ENCODE results near the gene SHANK1.

The SHANK1 gene

GRCh38 chr19:50668416-50668815, 51.2 kb downstream of the SHANK1 start:
- ChIA-PET CTCF (no interaction called here), POLR2A (ENCODE audit: low non-redundant PET) (no interaction called here)
- DNase-seq (ENCODE audit: low spot score) = no peak
- no peak overlapping the region for H3K27ac ChIP-seq
- no peak for TF ChIP-seq CTCF (conservative IDR thresholded peaks at IDR 0.05; ENCODE audit: low read depth)

DNA sequence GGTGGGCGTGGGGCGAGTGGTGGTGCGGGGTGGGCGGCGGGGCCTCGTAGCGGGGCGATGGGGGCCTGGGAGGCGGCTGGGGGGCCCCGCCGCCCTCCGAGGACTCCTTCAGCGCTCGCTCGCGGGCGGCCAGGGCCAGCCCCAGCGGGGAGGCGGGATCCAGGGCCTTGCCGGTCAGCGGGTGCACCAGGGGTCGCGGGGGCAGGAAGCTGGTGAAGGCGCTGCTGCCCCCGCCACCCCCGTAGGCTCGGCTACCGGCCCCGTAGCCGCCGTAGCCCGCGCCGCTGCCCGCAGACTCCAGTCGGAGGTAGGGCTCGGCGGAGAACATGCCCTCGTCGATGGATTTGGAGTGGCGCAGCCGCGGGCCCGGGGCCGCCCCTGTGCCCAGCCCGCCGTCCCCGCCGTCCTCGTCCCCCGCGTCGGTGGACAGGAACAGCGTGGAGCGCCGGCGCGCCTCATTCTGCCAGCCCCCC, 51.8 kb downstream of the SHANK1 start:
- ChIA-PET POLR2A (ENCODE audit: low non-redundant PET) (no interaction called here), CTCF (interaction anchor here (0.7 kb wide), 2 partner anchors 19 to 116 kb away, joined by 3 read pairs; no protein-coding TSS in a partner anchor)
- no peak for DNase-seq (ENCODE audit: low spot score)
- no peak for TF ChIP-seq CTCF (conservative IDR thresholded peaks at IDR 0.05; ENCODE audit: low read depth)
- no peak overlapping the region for H3K27ac ChIP-seq

- TF ChIP-seq CTCF (conservative IDR thresholded peaks at IDR 0.05; ENCODE audit: low read depth) = no peak
Measured at GRCh38 chr19:50667177-50667758, 52.3 kb downstream of the SHANK1 start.

GRCh38 chr19:50666346-50667176, 53.0 kb downstream of the SHANK1 start:
- DNase-seq (ENCODE audit: low spot score) = no peak
- ChIA-PET CTCF (interaction anchor here (0.6 to 0.9 kb wide), 4 partner anchors 95 to 117 kb away, joined by 3 to 4 read pairs (median 3); no protein-coding TSS in a partner anchor), POLR2A (ENCODE audit: low non-redundant PET) (no interaction called here)
- no peak overlapping the region for H3K27ac ChIP-seq
- no peak for TF ChIP-seq CTCF (conservative IDR thresholded peaks at IDR 0.05; ENCODE audit: low read depth)

More at GRCh38 chr19:50667177-50667758, 52.3 kb downstream of the SHANK1 start:
- no peak for DNase-seq (ENCODE audit: low spot score)
- H3K27ac ChIP-seq = no peak overlapping the region
- ChIA-PET POLR2A (ENCODE audit: low non-redundant PET) (no interaction called here), CTCF (interaction anchor here (0.6 to 0.7 kb wide), 3 partner anchors 19 to 117 kb away, joined by 3 read pairs; no protein-coding TSS in a partner anchor)

- POLR2A ChIA-PET (ENCODE audit: low non-redundant PET) = interaction anchor here (0.7 kb wide), 1 partner anchor 18 kb away, joined by 3 read pairs; no protein-coding TSS in a partner anchor
- no peak for DNase-seq (ENCODE audit: low spot score)
- no peak for TF ChIP-seq CTCF (conservative IDR thresholded peaks at IDR 0.05; ENCODE audit: low read depth)
- no peak overlapping the region for H3K27ac ChIP-seq
- CTCF ChIA-PET = no interaction called here
Measured at GRCh38 chr19:50664204-50664603, 55.4 kb downstream of the SHANK1 start.

- TF ChIP-seq CTCF (conservative IDR thresholded peaks at IDR 0.05; ENCODE audit: low read depth) = no peak
- ChIA-PET POLR2A (ENCODE audit: low non-redundant PET) (interaction anchor here (0.7 kb wide), 1 partner anchor 19 kb away, joined by 3 read pairs; no protein-coding TSS in a partner anchor), CTCF (interaction anchor here (0.6 kb wide), 1 partner anchor 30 kb away, joined by 4 read pairs; no protein-coding TSS in a partner anchor)
- DNase-seq (ENCODE audit: low spot score) = no peak
- no peak overlapping the region for H3K27ac ChIP-seq
Measured at GRCh38 chr19:50663482-50663790, 56.2 kb downstream of the SHANK1 start.

Data from RWPE1 (cell line).